ENCODE data around the gene AKAP4.

AKAP4 gene

GRCh38 chrX:50200907-50201306 lies at the start of gene AKAP4:
Gene AKAP4, minus strand, starts transcription at chrX:50201007. Its CDS starts 118 bp downstream, at chrX:50200889.
- DNase-seq (ENCODE audit: low read depth), result no peak

DNA sequence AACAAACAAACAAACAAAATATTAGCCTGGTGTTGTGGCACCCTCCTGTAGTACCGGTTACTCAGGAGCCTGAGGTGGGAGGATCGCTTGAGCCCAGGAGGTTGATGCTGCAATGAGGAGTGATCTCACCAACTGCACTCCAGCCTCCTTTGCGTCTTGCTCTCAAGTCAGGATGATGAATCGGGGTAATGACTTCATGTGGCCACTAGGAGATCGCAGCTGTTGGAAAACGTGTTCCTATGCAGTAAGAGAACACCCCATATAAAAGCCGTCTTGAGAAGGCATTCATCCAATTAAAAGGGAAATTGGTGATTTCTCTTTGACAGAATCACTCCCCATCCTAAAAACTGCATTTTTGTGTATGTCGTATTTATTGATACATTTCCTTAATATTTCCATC lies 10.7 kb upstream of the AKAP4 start:
- DNase-seq (ENCODE audit: low read depth), result no peak

GRCh38 chrX:50206753-50207152 lies 5.9 kb upstream of the AKAP4 start:
- DNase-seq (ENCODE audit: low read depth), result no peak

DNA sequence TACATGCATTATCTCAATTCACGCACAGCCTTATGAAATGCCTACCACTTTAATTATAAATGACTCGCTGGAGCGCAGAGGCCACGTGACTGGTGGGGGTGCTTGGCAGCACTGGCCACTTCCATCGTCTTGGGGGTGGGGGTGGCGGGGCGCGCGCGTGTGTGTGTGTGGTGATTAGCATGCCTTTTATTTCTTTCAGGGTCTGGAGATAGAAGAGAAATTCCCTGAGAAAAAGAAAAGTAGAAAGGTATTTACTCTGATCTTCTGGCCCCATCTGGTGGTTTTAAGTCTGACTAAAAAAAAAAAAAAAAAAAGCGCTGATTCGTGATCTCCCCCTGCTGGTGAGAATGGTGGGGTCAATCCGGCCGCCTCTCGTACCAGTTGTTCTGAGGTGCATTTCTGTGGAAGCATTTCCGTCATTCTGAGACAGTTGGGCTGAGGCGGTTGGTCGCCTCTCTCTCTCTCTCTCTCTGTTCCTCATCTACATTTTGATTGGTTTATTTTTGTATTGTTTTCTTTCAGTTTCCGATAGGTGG lies 3.6 kb upstream of the AKAP4 start, which contains the start of gene CCNB3:
Gene CCNB3 (plus strand): TSS at position 402 of the 536 bp plus-strand sequence. CDS start 80,399 bp downstream, outside the sequence.
- peak; percentile 50 for DNase-seq (ENCODE audit: low read depth)

DNA sequence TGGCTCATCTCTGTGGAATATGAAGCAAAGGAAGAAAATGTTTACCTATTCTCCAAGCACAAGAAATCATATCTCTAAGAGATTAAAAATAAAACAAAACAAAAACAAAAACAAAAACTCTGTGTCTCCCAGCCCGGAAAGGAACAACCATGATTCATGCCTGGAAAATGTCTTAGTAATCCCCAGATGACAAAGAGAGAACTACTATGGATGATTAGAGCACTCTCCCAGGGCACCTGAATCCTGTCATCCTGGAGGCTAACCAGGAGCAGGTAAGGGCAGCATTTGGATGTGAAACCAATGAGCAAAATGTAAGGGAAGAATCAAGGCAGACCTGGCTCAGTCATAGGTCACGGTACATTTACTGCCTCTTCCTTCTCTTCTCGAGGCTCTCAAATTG lies 1.7 kb upstream of the AKAP4 start:
- no peak for DNase-seq (ENCODE audit: low read depth)

DNA sequence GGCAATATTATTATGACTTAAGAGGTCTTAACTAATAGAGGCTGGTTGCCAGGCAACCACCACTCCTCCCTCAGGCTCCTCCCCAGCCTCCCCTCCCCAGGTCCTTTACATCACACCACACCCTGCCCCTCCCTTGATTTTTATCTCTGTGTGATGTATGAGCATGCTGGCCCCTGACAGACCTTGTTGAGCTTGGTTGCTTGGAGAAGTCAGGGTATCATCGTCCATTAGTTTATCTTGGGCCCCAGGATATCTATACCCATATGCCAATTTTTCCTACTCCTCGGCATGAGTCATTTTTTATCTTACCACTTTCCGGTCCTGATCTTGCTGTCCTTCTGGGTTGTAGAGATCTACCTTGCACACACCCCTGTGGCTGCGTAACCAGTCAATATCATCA lies 2.5 kb downstream of the AKAP4 start:
- no peak for DNase-seq (ENCODE audit: low read depth)

DNA sequence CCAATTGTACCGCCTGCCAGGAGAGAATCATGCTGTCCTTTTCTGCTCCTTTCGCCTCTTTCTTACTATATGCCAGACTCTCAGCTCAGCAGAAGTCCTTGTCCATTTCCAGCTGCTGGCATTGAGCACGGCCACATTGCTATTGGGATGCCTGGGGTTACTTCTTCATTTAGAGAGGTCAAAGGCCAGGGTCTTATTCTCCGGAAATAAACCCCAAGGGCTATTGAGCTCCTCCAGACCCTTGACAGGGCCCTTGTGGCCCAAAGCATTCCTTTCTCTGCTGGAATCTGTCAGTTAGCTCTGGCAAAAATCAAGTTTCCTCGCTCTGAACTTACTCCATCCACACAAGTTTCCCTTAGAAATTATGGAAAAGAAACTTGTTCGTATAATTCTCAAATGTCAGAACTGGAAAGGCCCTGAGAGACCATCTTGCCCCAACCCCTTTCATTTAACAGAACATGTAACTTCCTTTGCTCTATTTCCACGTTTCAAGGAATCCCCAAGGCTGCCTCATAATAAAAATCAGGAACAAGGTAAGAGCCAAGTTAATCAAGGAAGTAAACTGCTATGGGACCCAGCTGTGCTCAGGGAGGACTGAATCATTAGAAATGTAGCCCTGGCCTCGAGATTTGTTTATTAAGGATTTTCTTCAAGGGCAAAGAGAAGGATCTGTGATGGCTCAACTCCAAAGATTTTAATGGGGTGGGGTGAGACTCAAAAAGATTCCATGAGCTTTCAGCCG lies 11.8 kb downstream of the AKAP4 start:
- no peak for DNase-seq (ENCODE audit: low read depth)

DNA sequence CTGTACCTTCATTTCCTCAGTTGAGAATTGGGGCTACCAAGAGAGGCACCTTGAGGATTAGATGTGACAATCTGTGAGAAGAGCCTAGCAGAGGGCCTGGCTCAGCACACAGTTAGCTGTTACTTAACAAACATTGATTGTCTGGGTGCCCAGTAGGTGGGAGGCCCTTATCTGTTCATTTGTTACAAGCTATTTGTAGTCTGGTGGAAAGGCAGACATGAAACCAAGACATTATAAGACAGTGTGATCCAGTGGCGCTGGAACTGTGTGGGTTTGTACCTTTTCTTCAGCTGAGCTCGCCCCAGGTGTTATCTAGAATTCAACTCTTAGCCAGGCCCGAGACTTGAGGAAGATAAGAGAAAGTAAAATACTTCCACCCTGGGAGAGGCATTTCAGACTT lies 16.9 kb downstream of the AKAP4 start:
- DNase-seq (ENCODE audit: low read depth), result no peak

- DNase-seq (ENCODE audit: low read depth), result no peak
Measured at GRCh38 chrX:50180073-50180940, 20.5 kb downstream of the AKAP4 start.

DNA sequence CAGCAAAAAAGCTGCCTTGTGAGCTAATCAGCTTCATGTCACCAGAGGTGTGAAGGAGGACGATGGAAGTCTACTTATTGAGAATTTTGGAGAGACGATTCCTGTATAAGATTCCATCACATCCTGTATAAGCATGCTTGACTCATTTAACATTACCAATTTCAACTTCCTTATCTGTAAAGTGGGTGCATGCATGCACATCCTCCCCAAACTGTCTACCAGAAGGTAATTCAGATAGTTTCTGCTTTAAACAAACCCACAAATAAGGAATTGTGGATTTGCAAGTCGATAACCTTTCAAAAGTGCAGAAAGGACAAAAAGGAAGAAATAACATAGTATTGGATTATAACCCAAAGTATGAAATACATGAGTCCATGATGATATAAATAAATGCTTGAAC lies 31.1 kb downstream of the AKAP4 start:
- DNase-seq (ENCODE audit: low read depth), result no peak

DNA sequence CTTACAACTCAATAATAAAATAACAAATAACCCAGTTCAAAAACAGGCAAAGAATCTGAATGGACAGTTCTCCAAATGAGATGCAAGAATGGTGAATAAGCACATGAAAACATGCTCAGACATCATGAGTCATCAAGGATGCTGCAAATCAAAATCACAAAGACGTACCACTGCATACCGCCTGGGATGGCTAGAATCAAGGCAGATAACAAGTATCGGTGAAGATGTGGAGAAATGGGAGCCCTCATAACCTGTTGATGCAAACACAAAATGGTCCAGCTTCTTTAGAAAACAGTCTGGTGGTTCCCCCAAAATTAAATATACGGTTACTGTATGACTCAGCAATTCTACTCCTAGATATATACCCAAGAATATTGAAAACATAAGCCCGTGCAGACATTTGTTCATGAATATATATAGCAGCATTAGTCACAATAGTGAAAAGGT lies 32.5 kb downstream of the AKAP4 start:
- no peak for DNase-seq (ENCODE audit: low read depth)

GRCh38 chrX:50167366-50167765 lies 33.4 kb downstream of the AKAP4 start:
- DNase-seq (ENCODE audit: low read depth), result no peak

- no peak for DNase-seq (ENCODE audit: low read depth)
Measured at GRCh38 chrX:50165727-50166126, 35.1 kb downstream of the AKAP4 start.

DNA sequence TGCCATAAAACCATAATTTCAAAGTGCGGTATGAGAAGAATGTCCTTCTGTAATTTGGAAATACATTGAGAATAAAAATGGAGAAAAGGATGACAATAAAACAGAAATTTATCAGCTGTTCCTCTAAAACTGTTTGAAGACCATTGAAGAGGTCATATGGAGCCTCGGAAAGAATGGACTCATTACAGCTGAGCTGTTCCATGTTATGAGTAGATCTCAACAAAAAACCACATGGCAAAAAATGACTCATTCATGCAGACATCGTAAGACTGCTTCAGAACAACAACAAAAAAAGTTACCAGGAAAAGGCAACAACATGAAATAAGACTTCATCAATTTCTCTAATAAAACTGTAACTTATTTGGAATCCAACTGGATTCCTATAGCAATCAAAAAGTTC lies 39.7 kb downstream of the AKAP4 start:
- no peak for DNase-seq (ENCODE audit: low read depth)

GRCh38 chrX:50158593-50158992 lies 42.2 kb downstream of the AKAP4 start:
- DNase-seq (ENCODE audit: low read depth), result no peak

GRCh38 chrX:50157545-50158135 lies 43.2 kb downstream of the AKAP4 start:
- DNase-seq (ENCODE audit: low read depth), result no peak

- no peak for DNase-seq (ENCODE audit: low read depth)
Measured at GRCh38 chrX:50154429-50154828, 46.4 kb downstream of the AKAP4 start.

DNA sequence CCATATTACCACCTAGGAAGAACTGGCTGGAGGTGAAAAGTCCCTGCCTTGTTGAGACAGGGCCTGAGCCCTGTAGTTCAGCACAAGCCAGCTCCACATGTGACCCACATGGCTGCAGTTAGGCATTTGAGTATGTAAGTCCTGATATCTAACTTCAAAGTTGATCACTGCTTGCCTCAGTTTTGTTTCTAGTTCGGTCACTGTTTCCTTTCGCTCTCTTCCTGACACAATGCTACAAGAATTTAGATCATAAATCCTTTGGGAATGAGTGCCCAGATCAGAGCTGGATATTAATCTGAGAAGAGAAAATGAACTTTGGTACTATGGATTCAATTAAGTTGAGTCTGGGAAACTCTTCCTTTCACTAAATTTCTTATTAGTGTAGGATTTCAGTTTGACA lies 48.4 kb downstream of the AKAP4 start:
- no peak for DNase-seq (ENCODE audit: low read depth)

GRCh38 chrX:50147972-50148371 lies 52.8 kb downstream of the AKAP4 start:
- no peak for DNase-seq (ENCODE audit: low read depth)
